ENCODE measurements around the gene EIF4G3.
"Not testable (repeated sequence)": the region's sequence is repeated elsewhere in the genome, so short reads cannot be mapped to it uniquely, and the experiment has no call there.

Gene EIF4G3

GRCh38 chr1:21065851-21066250 lies 110.8 kb downstream of the EIF4G3 start:
- no peak for DNase-seq

- no peak for DNase-seq
Observed at GRCh38 chr1:21064057-21064456, 112.6 kb downstream of the EIF4G3 start.

- no peak for DNase-seq
Observed at GRCh38 chr1:21060523-21060922, 116.2 kb downstream of the EIF4G3 start.

GRCh38 chr1:21059021-21059420 lies 117.7 kb downstream of the EIF4G3 start:
- DNase-seq = no peak

GRCh38 chr1:21058035-21058793 lies 118.5 kb downstream of the EIF4G3 start:
- DNase-seq = no peak

- DNase-seq = not testable (repeated sequence)
Observed at GRCh38 chr1:21053189-21053928, 123.3 kb downstream of the EIF4G3 start.

GRCh38 chr1:21052034-21052433 lies 124.7 kb downstream of the EIF4G3 start:
- no peak for DNase-seq

- no peak for DNase-seq
Observed at GRCh38 chr1:21051177-21051825, 125.4 kb downstream of the EIF4G3 start.

GRCh38 chr1:21050031-21050430 lies 126.7 kb downstream of the EIF4G3 start:
- DNase-seq = no peak

- no peak for DNase-seq
Observed at GRCh38 chr1:21048462-21048861, 128.2 kb downstream of the EIF4G3 start.

GRCh38 chr1:21046132-21046531 lies 130.6 kb downstream of the EIF4G3 start:
- no peak for DNase-seq

GRCh38 chr1:21045351-21045750 lies 131.3 kb downstream of the EIF4G3 start:
- no peak for DNase-seq

GRCh38 chr1:21042929-21043605 lies 133.6 kb downstream of the EIF4G3 start:
- DNase-seq = no peak

GRCh38 chr1:21041541-21041940 lies 135.2 kb downstream of the EIF4G3 start:
- DNase-seq = no peak

- no peak for DNase-seq
Observed at GRCh38 chr1:21037091-21037490, 139.6 kb downstream of the EIF4G3 start.

- no peak for DNase-seq
Observed at GRCh38 chr1:21035794-21036193, 140.9 kb downstream of the EIF4G3 start.

GRCh38 chr1:21034725-21035628 lies 141.7 kb downstream of the EIF4G3 start:
- DNase-seq = no peak

- no peak for DNase-seq
Observed at GRCh38 chr1:21032741-21033140, 144.0 kb downstream of the EIF4G3 start.

GRCh38 chr1:21030181-21030580 lies 146.5 kb downstream of the EIF4G3 start:
- no peak for DNase-seq

GRCh38 chr1:21028520-21029145 lies 148.1 kb downstream of the EIF4G3 start:
- no peak for DNase-seq

GRCh38 chr1:21027805-21028204 lies 148.9 kb downstream of the EIF4G3 start:
- no peak for DNase-seq

GRCh38 chr1:21024918-21025317 lies 151.8 kb downstream of the EIF4G3 start:
- peak in 1 of 2 experiments; percentile 41 for DNase-seq

Data from SHP77 (cell line).